Right ventricle myocardium inferior (tissue), 1 donor: ENCODE measurements around the gene PAIP2. TPM values are rescaled to one million over a fixed set of nuclear protein-coding genes. Genes with fewer than 3 reads are reported as not detected.

ENCODE experiments used
- ATAC-seq: fragments of 200-7000 bp; cut with Tn5 transposase; one replicate; pipeline ENCODE4 v1.9.1; 2020; ENCODE audit warnings: mild to moderate bottlenecking, moderate library complexity
- DNase-seq: peaks from one replicate; pipeline ENCODE4 v3.0.0; 2021; ENCODE audit errors: missing footprints
- intact Hi-C: fragments of 100-400 bp; cut with DNase I; formaldehyde crosslinking; loops from one replicate; pipeline ENCODE4 v1.11.0; 2022
- total RNA-seq: library from RNA; stranded (reverse); fragmentation: NEBNext Ultra II Directional; extraction: Animal tissue kit (Norgen Biotek cat#: 25700); gene quantifications from one replicate; pipeline ENCODE4 v1.2.1, GENCODE V29; 2021
- donor health status: DM: no; HTN: yes; CAD: no; lungs with severe emphysema.

The PAIP2 gene
- total RNA-seq, 1 donor from 2014 or later, result 144 TPM

DNA sequence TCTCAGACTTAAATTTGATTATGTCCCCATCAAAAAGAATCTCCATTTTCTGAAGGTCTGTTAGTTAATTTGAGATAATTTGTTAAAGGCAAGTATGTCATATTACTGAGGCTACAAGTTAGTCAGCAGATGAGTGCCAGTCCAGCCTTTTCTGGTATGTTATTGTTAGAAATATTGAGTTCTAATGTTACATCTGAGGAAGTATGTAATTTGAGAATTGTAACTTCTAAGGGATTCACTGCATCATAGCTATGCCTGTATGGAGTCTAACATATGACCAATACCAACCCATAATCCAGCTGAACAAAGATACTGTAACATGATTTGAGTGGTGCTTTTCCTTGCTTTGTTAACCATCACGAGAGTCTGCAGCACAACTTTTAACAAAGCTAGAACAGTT, 27.5 kb downstream of the PAIP2 start:
- intact Hi-C loops, result no loop called here
- no peak for ATAC-seq
- DNase-seq, result no peak

DNA sequence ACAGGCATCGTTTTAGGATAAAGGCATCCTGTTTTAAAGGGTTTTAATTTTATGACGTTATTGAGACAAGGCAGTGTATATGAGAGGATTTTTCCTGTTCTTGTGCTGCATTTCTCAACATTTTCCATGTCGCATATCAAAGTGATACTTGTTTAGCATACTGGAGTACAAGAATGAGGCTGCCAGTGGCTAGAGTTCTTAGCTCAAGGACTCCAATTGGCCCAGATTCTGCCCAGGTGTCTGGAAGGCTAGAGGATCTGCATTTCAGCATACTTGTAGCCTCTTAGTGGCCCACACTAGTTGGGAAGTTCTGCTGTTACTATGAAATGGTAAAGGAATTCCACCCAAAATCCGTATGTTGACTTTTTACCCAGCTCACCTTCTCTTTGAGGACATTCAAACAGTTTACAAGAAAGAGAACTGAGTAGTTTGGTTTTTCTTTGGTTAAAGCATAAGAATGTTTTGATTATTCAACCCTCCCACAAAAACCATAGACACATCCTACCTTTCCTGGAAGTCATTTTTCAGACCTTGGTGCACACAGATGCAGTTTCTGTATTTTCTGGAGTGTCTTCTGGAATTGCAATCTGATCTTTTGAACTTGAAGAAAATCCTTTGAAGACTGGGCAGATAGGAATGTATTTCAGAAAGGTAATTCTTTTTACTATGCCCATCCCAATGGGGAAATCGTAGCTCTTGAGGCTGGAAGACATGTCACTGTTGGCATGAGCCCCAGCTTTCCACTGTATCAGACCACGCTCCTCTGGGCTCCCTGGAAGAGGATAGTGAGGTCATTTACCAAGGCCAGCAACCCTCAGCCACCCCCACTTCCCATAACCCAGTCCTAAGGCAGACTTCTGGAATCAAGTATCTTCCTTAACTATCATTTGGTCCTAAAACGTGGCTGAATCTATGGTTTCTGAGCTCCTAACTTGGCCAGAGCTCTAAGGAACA, 30.1 kb downstream of the PAIP2 start:
- peak; percentile 23 for ATAC-seq
- DNase-seq, result no peak
- intact Hi-C loops, result loop anchor here (2.0 kb wide), 1 partner anchor 19 kb away; no protein-coding TSS in a partner anchor

DNA sequence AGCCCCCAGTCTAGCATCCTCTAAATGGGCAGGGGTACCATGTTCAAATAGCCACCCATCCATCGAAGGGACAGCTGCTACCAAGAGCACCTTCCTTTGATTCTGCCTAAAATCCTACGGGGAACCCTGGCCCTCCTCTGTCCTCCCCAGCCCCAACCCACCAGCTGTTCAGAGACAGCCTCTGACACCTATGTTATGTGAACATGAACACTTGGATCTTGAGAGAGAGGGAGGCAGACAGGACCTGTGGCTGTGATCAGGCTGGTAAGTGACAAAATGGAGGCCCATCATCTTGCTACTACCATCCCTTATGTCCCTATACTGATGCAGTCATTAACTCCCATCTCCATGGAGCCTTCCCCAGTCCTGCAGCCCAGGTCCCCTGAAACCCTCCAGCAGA, 33.3 kb downstream of the PAIP2 start:
- no peak for ATAC-seq
- intact Hi-C loops, result no loop called here
- DNase-seq, result no peak

DNA sequence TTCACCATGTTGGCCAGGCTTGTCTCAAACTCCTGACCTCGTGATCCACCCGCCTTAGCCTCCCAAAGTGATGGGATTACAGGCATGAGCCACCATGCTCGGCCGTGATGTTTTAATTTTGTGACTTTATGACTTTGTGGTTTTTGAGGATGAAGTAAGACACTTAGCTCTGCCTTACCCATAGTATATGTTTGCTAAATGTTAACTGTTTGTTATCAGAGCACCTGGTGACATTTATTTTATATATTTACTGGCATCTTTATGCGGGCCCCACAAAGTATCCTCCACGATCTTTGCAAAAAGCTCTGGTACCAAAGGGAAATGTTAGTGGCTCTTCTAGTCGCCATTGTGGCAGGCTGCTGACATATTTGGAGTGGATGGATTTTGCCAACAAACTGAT, 34.7 kb downstream of the PAIP2 start:
- ATAC-seq, result no peak
- intact Hi-C loops, result no loop called here

DNA sequence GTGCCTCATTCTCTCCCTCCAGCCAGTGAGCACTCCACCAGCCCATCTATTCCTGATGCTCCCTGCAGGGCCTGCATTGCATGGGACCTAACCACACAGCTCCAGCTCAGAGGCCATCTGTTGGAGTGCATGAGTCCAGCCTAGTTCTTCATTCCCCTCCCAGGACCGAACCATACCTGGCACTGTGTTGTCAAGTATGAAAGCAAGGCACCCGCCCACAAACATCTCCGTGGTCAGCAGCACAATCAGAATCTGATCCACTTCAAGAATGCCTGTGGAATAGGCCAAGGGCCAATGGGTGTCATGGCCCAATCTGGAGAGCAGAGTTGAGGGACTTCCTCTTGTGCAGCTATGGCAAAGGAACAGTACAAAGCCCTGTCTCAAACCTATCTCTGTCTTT, 35.6 kb downstream of the PAIP2 start:
- no peak for DNase-seq
- ATAC-seq, result no peak

More for the DNA sequence above, 34.7 kb downstream of the PAIP2 start:
- no peak for DNase-seq

DNA sequence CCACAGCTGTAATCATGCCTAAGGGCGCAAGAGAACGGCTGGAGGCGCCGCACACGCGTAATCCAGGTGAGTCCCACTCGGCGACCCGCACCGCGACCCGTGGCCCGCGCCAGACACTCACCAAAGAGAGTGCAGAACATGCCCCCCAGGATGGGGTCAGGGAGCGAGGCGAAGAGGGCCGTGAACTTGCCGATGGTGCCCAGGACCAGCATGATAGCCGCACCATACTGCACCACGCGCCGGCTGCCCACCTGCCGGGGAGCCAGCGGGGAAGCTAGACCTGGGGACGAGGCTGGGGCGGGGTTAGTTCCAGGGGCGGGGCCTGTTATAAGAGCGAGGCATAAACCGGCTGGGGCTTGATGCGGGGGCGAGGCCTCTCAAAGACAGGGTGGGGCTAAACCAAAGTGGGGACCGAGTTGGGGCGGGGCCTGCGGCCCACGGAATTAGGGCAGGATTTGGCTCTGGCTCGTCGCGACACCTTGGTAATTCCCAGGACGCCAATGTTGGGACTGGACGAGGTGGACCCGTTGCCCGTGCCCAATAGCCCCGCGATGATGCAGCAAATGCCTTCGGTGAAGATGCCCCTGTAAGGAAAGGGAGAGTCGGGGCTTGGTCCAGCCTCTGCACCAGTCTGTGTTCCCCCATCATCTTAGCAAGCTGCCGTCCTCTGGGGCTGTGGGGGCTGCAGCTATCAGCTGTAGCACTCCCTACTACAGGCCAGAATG, 36.6 kb downstream of the PAIP2 start:
- DNase-seq (no peak), ATAC-seq (no peak)
- intact Hi-C loops, result no loop called here

More for the DNA sequence above, 35.6 kb downstream of the PAIP2 start:
- intact Hi-C loops, result no loop called here

DNA sequence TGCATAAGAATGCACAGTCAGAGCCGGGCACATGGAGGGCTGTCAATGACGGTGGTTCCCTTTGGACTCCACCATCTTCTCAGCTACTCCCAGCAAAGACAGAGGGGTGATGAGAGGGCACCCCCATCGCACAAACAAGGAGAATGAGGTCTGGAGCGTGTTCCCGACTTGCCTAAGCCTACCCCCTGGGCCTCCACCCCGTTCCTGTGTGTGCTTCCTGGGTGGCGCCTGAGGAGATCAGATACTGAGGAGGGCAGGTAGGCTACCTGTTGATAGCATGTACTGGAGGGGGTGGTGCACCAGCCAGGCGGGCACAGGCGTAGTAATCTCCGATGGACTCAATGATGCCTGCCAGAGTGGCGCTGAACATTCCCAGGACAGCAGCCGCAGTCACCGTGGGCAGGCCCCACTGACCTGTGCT, 37.3 kb downstream of the PAIP2 start:
- intact Hi-C loops, result no loop called here
- no peak for ATAC-seq

DNA sequence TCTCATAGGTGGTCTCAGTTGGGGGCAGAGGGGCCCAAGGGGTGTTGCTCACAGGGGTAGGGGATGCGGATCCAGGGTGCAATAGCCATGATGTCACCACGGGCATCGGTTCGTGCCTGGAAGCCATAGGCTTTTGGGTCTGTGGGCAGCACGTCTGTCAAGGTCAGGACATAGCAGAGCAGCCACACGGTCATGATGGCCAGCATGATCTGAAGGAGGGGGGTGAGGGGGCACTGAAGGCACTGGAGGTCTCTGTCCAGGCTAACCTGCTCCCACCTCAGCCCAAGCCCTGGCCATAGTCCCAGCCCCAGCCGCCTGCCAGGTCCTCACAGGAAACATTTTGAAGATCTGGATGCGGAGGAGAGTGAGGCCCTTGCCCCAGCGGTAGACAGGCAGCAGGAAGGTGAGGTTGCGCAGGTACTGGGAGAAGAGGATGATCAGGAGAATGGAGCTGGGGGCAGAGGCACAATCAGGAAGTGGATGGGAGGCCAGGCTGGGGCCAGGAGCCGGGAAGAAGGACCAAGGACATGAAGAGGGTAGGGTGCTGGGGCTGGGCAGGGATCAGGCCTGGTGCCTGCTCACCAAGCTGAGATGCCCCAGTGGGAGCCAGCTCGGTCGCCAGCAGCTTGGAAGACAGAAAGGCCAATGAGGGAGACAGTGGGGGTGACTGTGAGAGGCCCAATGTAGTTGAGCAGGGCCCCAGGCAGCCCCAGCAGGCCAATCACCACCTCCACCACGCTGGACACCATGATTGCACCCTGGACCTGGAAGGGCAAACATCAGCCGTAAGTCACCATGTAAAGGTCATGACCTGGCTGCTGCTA, 38.2 kb downstream of the PAIP2 start:
- intact Hi-C loops, result no loop called here
- no peak for ATAC-seq
- peak; percentile 59 for DNase-seq

More for the DNA sequence above, 37.3 kb downstream of the PAIP2 start:
- peak; percentile 58 for DNase-seq

DNA sequence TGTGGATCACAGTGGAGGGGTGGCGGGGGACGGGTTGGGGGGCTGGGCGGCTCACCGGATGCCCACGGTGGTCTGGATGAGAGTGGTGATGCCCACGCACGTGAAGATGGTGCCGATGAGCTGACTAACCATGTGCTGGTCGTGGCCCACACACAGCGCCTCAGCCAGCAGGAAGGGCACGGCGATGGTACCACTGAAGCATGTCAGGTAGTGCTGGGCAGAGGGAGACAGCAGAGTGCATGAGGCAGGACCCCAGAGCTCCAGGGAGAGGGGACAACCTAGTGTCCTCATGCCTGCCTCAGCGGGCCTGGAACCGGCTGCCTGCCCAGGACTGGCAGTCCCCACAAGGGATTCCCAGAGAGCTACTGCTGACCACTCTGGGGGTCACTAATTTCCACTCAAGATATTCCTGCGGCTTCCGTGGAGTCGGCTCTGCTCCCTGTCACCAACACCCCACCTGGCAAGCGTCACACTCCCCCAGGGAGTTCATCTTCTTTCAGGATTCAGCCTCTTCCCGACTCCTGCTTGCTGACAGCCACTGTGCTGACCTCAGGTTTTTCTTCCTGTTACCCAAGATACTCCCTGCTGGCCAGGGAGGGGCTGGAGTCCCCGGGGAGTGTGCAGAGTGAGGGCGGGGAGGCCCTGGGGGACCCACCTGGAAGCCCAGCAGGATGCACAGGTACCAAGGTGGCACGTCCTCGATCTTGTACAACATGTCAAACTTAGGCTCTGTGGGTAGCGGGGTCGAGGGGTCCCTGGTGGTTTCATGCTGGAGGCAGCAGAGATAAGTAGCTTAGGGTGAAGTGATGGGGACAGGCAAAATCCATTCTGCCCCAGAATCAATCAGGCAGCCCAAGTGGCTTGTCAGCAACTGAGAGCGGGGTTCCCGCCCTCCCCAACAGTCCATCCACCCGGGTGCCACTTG, 40.4 kb downstream of the PAIP2 start:
- intact Hi-C loops, result no loop called here
- DNase-seq (no peak), ATAC-seq (no peak)

DNA sequence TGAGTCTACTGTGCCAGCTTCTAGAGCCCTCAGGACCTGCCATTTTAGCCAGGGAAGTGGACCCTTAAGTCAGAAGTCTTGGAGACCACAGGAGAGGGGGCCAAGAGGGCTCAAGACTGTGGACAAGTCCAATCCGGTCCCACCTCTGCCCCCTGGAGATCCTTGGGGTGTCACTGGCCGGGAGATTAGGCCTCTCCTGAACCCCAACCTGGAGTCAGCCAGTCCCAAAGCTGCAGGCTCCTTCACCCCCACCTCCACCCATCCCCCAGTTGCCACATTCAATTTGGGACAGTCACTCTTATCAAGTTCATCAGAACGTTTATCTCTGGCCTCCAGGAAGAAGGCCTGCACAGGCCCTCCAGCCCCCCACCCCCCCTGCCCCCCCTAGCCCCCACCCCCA, 41.2 kb downstream of the PAIP2 start:
- DNase-seq (no peak), ATAC-seq (no peak)
- intact Hi-C loops, result no loop called here

DNA sequence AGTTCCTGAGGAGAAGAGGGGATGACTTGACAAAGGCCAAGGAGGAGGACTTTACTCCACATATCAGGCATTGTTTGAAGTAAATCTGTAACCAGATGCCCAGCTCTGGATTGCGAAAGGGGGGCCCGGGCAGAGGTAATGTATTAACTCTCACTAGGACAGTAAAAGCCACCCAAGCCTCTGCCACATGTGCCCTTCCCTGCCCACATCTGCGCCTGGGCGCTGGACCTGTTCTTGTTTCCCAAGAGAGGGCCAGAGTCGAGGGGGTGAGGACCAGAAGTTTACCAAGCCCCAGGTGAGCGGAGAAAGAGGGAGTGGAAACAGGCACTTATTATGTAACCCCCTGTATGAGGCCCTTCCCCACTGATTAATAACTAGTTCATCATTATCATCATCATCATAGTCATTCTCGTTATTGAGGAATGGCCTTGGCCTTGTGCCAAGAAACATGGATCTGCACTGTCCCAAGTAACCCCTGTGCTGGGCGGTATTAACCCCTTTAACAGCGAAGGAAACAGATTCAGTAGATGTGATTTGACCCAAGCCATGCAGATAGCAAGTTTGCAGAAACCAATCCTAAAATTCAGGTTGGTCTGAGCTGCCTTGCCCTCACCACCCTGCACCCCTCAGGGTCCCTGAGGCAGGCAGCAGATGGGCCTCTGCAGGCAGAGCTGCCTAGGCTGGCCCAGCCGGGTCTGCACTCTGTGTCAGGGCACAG, 41.8 kb downstream of the PAIP2 start, which contains the start of gene SLC23A1:
SLC23A1 (minus strand) TSS at position 23 of the 718 bp plus-strand sequence. CDS start 44 bp downstream, outside the sequence.
- intact Hi-C loops, result no loop called here
- ATAC-seq (no peak), DNase-seq (no peak)

DNA sequence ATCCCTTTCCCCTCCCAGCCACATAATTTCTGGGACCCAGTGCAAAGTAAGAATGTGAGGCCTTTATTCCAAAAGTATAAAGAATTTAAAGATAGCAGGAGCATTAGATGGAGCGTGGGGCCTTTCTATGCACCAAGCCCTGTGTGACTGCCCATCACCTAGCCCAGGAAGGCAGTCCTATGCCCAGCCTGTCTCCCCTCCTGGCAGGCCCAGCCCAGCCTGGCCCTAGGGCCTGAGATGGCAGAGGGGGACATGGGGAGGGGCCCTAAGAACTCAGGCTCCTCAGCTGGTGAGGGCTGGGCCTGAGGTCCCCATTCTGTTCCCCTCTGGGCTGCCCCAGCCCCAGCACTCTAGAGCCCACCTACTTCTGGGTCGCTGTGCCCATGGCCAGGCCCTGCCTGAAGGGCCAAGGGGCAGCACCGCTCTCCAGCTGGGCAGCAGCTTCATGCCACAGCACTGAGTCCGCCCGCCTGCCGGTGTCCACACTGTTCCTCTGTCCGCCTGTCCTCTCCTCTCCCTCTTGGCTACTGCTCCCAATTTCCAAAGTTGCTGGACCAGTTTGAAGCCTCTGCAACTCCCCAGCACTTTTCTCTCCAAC, 42.4 kb downstream of the PAIP2 start:
- peak; percentile 2 for ATAC-seq
- DNase-seq, result no peak
- intact Hi-C loops, result no loop called here

DNA sequence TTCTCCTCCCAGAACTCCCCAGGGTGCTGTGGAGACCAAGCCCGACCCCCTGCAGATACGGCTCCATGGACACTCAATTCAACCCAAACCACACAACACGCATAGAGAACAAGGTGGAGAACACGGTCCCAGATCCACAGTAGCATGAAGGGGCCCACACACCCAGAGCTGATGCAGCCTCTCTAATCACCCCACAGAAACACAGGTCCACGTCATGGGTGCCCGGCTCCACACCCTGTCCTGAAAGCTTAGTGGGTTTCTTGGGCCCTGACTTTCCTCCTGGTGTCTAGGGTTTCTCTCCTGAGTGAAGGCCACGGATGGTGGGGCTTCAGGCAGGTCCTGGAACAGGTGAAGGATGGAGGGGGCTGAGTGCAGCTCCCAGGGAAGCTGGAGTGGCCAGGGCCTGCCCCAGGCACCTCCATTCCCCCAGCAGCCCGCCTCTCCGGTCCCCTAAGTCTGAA, 43.0 kb downstream of the PAIP2 start:
- DNase-seq (no peak), ATAC-seq (peak; percentile 1)
- intact Hi-C loops, result loop anchor here (5.0 kb wide), 1 partner anchor 92 kb away; the partner anchor contains the start of gene MATR3

DNA sequence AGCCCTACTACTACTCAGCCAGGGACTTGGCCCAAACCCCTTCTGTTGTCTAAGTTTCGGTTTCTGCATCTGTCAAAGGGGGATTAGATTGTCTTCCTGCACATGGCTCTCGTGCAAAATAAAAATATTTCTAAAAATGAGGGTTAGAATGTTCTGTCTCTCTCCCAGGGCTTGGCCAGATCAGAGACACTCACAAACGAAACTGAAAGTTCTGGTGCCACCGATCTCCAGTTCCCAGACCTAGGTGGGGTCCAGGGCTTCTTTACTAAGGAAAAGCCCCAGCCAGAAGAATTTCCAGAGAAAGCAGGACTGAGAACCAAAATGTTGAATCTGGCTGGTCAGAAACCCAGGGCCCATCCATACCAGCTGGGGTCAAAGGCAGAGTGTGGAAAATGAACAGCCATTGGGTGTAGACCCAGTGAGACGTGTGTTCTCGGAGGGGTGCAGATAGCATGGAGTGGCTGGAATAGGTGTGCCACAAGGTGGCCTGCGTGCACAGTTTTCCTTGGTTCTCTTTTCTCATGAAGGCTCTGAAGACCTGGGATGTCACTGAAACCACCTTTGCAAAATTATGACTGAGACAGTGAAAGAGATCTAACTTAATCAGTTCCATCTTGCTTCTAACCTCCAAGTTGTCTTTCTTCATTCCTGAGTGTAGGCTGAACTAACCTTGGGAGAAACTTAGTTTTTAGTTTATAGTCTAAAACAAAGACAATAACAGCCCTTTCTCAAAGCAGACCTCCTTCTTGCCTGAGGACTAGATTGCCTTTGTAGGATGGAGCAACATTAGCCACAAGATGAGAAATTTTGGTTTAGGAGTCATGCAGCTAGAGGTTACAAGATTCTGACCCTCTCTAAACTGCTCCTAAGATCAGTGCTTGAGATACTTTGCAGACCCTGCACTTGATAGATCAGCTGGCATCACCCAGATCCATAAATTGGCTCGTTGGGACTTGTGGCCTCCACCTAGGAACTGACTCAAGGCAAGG, 43.7 kb downstream of the PAIP2 start:
- intact Hi-C loops, result loop anchor here (5.0 kb wide), 1 partner anchor 93 kb away; the partner anchor contains the start of gene MATR3
- DNase-seq (no peak), ATAC-seq (no peak)

DNA sequence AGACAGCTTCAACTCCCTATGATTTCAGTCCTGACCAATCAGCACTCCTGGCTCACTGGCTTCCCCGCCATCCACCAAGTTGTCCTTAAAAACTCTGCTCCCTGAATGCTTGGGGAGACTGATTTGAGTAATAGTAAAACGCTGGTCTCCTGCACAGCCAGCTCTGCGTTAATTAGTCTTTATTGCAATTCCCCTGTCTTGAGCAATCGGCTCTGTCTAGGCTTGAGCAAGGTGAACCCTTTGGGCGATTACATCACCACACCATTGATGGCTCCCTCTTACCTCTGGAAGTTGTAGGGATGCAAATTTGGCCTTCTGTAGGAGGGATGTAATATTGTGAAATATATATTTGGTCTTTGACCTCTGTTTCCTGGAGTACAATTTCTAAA, 44.4 kb downstream of the PAIP2 start:
- intact Hi-C loops, result loop anchor here (5.0 kb wide), 1 partner anchor 94 kb away; the partner anchor contains the start of gene MATR3
- ATAC-seq, result no peak
- DNase-seq, result no peak
